NCI-H748 (cell line): ENCODE data around the gene SBF2.

Experiments used
- DNase-seq: peaks from one replicate; lab custom pipeline; 2025; ENCODE audit not compliant: unreplicated experiment; lab: John Stamatoyannopoulos, UW

The SBF2 gene

GRCh38 chr11:9787260-9787659, 506.8 kb downstream of the SBF2 start:
- no peak for DNase-seq

GRCh38 chr11:9784602-9785315, 509.3 kb downstream of the SBF2 start:
- no peak for DNase-seq

GRCh38 chr11:9783986-9784385, 510.0 kb downstream of the SBF2 start:
- DNase-seq, result no peak

GRCh38 chr11:9780929-9781328, 513.1 kb downstream of the SBF2 start:
- DNase-seq, result no peak

- no peak for DNase-seq
Observed at GRCh38 chr11:9777525-9777924, 516.5 kb downstream of the SBF2 start.

GRCh38 chr11:9777066-9777465, 517.0 kb downstream of the SBF2 start:
- DNase-seq, result no peak

GRCh38 chr11:9776203-9776602, 517.8 kb downstream of the SBF2 start:
- DNase-seq, result no peak

- DNase-seq, result peak; percentile 25
Observed at GRCh38 chr11:9775398-9775779, 518.6 kb downstream of the SBF2 start.

GRCh38 chr11:9774591-9775397, 519.2 kb downstream of the SBF2 start:
- DNase-seq, result no peak

GRCh38 chr11:9774109-9774508, 519.9 kb downstream of the SBF2 start:
- DNase-seq, result no peak

- no peak for DNase-seq
Observed at GRCh38 chr11:9773524-9773923, 520.5 kb downstream of the SBF2 start.

- no peak for DNase-seq
Observed at GRCh38 chr11:9772218-9772617, 521.8 kb downstream of the SBF2 start.

GRCh38 chr11:9771071-9771511, 522.9 kb downstream of the SBF2 start:
- DNase-seq, result no peak

- no peak for DNase-seq
Observed at GRCh38 chr11:9769621-9770020, 524.4 kb downstream of the SBF2 start.

- peak; percentile 66 for DNase-seq
Observed at GRCh38 chr11:9765320-9766101, 528.5 kb downstream of the SBF2 start.

- no peak for DNase-seq
Observed at GRCh38 chr11:9763301-9763700, 530.7 kb downstream of the SBF2 start.

- no peak for DNase-seq
Observed at GRCh38 chr11:9762531-9762930, 531.5 kb downstream of the SBF2 start.

- no peak for DNase-seq
Observed at GRCh38 chr11:9761441-9761945, 532.5 kb downstream of the SBF2 start.

GRCh38 chr11:9760193-9760575, 533.8 kb downstream of the SBF2 start:
- DNase-seq, result no peak

GRCh38 chr11:9759519-9760192, 534.4 kb downstream of the SBF2 start:
- peak; percentile 16 for DNase-seq
